Gastroesophageal sphincter (tissue), 3 donors: ENCODE data around the gene LRRC36.

ENCODE experiments used
- POLR2A ChIP-seq, 2 donors: fragments of 450-650 bp; IDR thresholded peaks; one replicate each; pipeline ENCODE4 v1.6.1; 2017; ENCODE audit warnings: antibody characterized with exemption in 2 of 2, mild to moderate bottlenecking in 2 of 2, moderate library complexity in 1 of 2
- TF ChIP-seq, protein P1 (sequence below), 4 experiments: fragments of 200-600 bp in 2 of 4; fragments of 450-650 bp in 2 of 4; sonication (generic) in 1 of 4; IDR thresholded peaks; one replicate each; pipeline ENCODE4 v1.5.1; 2017 to 2019; ENCODE audit warnings: antibody characterized with exemption in 4 of 4, mild to moderate bottlenecking in 2 of 4, moderate library complexity in 2 of 4

- TF ChIP-seq, protein P1, sequence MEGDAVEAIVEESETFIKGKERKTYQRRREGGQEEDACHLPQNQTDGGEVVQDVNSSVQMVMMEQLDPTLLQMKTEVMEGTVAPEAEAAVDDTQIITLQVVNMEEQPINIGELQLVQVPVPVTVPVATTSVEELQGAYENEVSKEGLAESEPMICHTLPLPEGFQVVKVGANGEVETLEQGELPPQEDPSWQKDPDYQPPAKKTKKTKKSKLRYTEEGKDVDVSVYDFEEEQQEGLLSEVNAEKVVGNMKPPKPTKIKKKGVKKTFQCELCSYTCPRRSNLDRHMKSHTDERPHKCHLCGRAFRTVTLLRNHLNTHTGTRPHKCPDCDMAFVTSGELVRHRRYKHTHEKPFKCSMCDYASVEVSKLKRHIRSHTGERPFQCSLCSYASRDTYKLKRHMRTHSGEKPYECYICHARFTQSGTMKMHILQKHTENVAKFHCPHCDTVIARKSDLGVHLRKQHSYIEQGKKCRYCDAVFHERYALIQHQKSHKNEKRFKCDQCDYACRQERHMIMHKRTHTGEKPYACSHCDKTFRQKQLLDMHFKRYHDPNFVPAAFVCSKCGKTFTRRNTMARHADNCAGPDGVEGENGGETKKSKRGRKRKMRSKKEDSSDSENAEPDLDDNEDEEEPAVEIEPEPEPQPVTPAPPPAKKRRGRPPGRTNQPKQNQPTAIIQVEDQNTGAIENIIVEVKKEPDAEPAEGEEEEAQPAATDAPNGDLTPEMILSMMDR (IDR thresholded peaks at IDR 0.05), result no peak
- no peak for TF ChIP-seq POLR2A (IDR thresholded peaks at IDR 0.05)
Observed at GRCh38 chr16:67350324-67350723, 23.7 kb downstream of the LRRC36 start.
